ENCODE results near the gene GPS1.

The GPS1 gene

GRCh38 chr17:82101767-82102679 lies 50.3 kb downstream of the GPS1 start:
- no peak for DNase-seq (ENCODE audit: low read depth, low spot score)

GRCh38 chr17:82103553-82104451 lies 52.1 kb downstream of the GPS1 start:
- no peak for DNase-seq (ENCODE audit: low read depth, low spot score)

DNA sequence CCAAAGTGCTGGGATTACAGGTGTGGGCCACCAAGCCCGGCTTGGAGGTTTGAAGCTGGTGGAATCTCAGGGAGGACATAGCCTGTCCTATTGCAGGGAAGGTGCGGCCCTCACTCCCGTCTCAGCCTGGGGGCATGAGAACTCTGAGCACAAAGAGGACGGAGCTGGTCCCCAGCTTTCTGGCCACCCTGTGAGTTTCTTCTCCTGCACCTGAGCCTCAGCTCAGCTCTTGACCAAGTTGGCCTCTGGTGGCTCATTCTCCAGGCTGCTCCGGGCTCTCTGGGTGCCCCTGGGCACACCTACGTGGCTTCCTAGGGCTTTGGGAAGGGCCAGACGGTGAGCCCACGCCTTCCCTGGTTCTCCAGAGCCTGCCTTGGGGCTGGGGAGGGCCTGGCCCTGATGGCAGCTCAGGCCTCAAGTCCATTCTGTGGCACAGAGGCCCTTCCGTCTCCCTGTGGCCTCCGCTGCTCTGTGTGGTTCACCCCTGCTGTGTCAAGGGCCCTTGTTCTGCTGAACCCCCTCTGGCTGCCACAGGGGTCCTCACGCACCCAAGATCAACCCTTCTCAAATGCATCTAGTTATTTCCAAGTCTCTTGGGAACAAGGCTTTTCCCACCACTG lies 53.2 kb downstream of the GPS1 start:
- no peak for DNase-seq (ENCODE audit: low read depth, low spot score)

GRCh38 chr17:82105417-82105881 lies 53.8 kb downstream of the GPS1 start:
- DNase-seq (ENCODE audit: low read depth, low spot score) = no peak

DNA sequence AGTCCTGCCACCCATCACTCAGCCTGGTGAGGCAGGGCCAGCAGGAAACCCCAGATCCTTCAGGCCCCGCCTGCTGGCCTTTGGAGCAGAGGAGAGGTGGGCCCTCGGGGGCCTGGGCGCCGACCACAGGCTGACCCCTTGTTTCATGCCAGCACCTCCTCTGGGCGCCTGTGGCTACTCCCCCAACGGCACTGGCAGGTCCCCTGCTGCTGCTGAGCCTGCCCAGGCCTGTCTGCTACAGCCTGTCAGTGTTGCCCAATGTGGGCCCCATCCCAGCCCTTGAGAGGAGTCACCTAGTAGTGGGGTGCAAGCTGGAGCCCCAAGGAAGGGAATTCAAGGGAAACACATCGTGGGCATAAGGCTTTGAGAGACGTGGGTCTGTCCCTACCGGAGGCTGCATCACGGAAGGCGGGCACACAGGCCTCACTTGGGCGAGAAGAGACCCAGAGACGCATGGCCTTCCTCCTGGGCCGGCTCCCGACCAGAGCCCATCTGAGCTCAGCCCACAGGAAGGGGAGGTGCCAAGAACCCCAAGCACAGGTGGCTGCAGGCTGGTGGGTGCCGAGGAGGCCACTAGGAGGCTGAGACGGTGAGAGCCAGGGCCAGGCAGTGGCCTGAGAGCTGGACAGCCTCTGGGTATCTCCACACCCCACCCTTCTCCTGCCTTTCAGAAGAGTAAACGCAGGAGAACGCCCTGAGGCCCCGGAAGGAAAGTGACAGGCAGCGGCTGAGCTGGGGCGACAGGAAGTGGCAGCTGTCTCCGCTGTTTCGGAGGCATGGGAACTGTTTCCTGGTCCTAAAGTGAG lies 54.4 kb downstream of the GPS1 start:
- DNase-seq (ENCODE audit: low read depth, low spot score) = no peak

GRCh38 chr17:82106688-82107305 lies 55.1 kb downstream of the GPS1 start:
- no peak for DNase-seq (ENCODE audit: low read depth, low spot score)

Data from activated naive CD8-positive, alpha-beta T cell treated with anti-CD3 and anti-CD28 coated beads, Interleukin-2, amount 50 U/mL, for 16 hours (primary cell).